ENCODE data around the gene TMC2. TPM values are rescaled to one million over a fixed set of nuclear protein-coding genes. Genes with fewer than 3 reads are reported as not detected.

Gene TMC2
- total and polyA plus RNA-seq, 2 of the 8 experiments (the other 6 are each of a cell fraction or from before 2014, with no cell fraction given) = not detected

DNA sequence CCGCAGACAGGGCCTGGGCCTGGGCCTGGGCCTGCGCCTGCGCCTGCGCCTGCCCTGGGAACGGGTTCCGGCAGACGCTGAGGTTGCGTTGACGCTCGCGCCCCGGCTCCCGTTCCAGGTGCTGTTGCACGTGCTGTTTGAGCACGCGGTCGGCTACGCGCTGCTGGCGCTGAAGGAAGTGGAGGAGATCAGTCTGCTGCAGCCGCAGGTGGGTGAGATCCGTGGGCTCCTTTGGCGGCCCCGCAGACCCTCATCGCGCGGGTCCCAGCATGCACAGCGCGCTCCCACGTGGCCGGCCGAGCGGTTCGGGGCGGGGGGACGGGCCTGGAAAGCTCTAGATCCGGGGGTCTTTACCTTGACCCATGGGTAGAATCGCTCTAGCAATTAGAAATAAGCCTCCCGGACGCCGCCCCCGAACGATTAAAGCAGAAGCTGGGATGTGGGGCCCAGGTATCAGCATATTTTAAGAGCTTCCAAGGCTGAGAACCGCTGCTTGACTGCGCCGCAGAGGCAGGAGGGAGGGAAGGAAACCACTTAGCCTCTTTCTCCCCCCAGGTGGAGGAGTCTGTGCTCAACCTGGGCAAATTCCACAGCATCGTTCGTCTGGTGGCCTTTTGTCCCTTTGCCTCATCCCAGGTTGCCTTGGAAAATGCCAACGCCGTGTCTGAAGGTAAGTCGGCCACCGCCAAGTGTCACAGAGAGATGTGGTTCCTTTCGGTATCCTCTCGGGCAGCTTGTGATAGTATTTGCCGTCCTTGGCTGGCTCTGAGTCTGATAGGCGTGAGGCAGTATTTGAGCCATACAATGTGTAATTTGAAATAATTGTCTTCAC, 116.6 kb downstream of the TMC2 start (continued):
- TF ChIP-seq, protein P1, sequence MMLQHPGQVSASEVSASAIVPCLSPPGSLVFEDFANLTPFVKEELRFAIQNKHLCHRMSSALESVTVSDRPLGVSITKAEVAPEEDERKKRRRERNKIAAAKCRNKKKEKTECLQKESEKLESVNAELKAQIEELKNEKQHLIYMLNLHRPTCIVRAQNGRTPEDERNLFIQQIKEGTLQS (IDR thresholded peaks at IDR 0.05; ENCODE audit: insufficient read depth, low read depth, low read length) = no peak
- TF ChIP-seq TEAD4 (IDR thresholded peaks at IDR 0.05; ENCODE audit: low read depth, low read length) (no peak), SP2 (IDR thresholded peaks at IDR 0.05; ENCODE audit: low read length) (no peak), RBBP5 (IDR thresholded peaks at IDR 0.05; ENCODE audit: borderline replicate concordance, low read depth, low read length) (no peak), MAFK (IDR thresholded peaks at IDR 0.05; ENCODE audit: low read depth, low read length) (no peak), CHD2 (IDR thresholded peaks at IDR 0.05; ENCODE audit: low read length) (no peak), HDAC6 (IDR thresholded peaks at IDR 0.05; ENCODE audit: low read depth, low read length) (no peak), ASH2L (IDR thresholded peaks at IDR 0.05; ENCODE audit: low read length) (peak; percentile 83), CBX5 (IDR thresholded peaks at IDR 0.05; ENCODE audit: low read depth, low read length) (no peak), SP4 (IDR thresholded peaks at IDR 0.05; ENCODE audit: low read length) (no peak), PHF8 (conservative IDR thresholded peaks at IDR 0.05; ENCODE audit: low read depth, low read length) (peak; percentile 97)

Measured in H1 (cell line).